Activated CD4-positive, alpha-beta T cell treated with anti-CD3 and anti-CD28 coated beads, Interleukin-2, Interleukin-4, amounts not matched to agents 100 ng/mL and 50 ng/mL, durations not matched to agents 16 hours and 8 hours (primary cell): ENCODE data around the gene RENBP.
A peak's percentile ranks its signal among the peaks of the same experiment; 100 is the strongest.

ENCODE experiments used
- DNase-seq: peaks from one replicate; pipeline ENCODE4 v3.0.0-alpha.2; 2020; ENCODE audit warnings: low spot score

Gene RENBP

DNA sequence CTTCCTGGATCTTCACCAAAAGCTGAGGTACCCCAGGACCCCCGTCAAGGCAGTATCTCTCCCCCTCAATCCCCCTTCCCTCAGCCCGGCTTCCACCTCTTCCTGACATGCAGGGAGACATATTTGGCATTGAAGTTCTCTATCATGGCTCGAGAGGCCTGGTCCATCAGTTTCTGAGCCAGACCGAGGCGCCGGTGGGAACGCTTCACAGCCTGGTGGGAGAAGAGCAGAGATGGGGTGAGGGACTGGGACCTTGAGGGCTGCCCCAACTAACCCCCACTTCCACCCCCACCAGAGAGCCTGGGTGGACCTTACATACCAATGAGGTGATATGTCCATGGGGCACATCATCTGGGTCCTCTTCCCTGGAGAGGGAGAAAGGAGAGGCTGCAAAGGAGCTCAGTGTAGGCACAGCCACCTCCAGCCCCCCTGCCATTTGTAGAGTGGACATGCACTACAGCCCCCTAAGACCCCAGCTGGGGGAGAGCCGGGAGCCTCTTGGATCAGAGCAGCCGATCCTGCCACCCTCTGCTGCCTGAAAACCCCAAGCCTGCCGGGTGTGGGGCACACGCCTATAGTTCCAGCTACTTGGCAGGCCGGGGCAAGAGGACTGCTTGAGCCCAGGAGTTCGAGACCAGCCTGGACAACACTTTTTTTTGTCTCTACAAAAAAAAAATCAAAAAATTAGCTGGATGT, 12.1 kb downstream of the RENBP start:
- DNase-seq = no peak

DNA sequence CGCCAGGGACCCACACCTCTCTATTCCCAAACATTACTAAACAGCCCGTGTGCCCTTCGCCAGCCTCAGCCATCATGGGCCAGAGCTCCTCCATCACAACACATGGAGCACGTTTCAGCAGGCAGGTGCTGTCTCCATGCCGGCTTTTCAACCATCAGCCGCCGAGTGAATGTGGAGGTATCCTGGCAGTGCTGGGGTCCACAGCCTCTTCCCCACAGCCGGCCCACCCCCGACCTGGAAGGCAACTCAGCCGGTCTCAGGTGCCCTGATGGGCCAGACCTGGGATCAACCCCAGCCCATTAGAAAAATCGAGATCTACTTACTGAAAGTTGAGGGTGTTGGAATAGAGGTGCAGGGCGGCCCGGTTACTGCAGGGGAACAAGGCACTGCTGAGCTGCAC, 12.7 kb downstream of the RENBP start:
- DNase-seq = no peak

DNA sequence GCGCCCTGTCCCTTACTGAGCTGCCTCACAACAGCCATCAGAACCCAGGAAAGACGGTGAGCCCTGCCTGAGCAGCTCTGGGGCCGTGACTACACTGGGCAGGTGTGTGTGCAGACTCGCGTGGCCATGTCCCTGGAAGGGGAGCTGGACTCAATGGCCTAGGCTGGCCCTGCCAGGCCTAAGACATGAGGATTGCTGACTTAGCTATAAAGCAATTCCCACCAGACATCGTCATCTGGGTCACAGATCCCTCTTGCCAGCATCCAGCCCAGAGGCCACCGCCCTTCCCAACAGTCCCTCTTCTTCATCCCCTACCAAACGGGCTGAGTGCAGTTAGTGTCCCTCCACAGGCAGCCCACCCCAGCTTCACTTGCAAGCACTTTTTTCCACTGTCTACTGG, 13.3 kb downstream of the RENBP start:
- no peak for DNase-seq

DNA sequence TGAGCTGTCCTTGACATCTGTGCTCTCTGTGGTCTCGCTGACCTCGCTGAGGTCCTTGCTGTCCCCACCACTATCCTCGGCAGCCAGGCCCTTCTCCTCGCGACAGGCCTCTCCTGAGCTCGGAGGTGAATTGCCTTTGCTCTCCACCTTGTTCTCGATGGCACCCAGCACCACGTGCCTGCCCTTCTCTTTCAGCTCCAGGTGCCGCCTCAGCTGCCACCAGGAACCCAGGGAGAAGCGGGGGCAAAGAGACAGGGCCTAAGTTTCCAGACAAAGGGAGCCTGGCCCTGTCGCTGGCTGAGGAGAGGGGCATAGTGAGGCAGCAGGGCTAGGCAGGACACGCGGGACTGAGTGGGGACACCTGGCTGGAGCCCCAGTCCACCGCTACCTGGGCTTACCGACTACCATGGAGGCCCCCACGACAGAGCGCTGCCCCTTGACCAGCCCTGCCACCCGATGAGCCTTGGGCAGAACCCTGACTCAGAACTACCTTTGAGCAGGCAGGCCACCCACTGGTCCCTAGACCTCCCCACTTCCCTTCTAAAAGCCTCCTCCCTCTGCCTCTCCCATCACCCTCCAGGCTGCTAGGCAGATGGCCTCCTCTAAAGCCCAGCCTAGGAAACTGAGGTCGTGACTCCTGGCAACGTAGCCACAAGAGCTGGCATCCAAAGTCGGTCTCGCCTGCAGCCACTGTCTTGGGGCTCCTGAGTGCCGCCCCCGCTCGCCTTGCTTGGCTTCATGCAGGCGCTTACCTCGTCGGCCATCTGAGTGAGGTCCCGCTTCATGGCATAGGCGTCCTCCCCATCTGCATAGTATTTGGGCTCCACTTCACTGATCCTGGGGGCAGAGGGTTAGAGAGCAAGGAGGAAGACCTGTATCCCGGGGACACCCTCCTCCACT, 14.2 kb downstream of the RENBP start:
- no peak for DNase-seq

DNA sequence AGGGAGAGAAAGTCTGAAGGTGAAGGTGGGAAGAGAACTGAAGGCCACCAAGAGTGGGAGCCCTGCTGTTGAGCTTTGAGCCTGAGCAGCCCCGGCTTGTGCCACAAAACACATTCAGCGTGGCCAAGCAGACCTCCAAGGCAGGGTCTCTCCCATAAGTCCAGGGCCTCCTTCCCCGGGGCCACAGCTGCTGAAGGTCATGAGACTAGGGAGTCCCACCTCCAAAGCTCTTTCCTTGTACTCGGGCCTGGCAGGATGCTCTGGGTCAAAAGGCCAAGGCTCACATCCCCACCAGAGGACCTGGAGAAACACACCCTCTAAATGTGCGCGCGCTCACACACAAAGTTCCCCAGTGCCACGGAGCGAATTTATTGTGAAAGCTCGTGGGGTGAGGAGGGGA, 14.9 kb downstream of the RENBP start:
- no peak for DNase-seq

DNA sequence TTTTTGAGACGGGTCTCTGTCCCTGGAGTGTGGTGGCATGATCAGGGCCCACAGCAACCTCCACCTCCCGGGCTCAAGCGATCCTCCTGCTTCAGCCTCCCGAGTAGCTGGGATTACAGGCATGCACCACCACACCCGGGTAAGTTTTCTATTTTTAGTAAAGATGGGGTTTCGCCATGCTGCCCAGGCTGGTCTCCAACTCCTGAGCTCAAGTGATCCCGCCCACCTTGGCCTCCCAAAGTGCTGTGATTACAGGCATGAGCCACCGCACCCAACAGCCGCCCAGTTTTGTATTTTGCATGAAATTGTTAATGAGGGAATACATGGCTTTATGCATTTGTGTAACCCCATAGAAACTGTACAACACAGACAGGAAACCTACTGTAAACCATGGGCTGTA, 15.6 kb downstream of the RENBP start:
- DNase-seq = no peak

DNA sequence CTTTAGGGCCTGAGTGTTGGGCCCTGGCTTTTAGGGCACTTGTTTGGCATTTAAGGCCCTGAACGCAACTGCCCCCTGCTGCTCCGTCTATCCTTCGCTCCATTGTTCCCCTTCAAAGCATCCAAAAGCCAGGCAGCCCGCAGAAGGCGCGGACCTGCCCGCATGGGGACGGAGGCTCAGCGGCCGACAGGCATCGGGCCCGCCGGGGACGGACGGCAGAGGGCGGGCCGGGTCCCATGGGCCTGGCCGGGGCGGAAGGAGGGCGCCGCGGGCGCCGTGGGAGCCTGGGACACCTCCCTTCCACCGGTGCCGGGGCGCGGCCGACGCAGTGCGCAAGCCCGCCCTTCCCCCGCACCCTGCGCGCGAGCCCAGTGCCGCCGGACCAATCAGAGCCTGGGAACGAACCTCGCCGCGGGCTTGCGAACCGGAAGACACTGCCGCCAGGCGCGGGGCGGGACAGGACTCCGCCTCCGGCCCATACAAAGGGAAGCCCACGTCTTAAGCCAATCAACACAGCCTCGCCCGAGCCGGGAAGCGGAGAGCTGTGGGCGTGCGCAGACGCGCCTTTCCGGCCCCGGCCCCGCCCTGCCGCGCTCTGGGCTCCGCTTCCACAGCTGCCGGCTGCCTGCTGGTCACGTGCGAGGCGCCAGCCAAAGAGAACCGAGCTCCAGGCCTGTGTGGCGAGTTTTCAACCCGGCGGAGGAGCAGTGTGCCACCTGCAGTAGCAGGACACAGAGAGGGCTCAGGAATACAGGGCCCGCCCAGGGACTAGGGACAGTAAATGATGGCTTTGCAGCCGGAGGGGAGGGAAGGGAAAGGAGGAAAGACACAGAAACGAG, 16.3 kb downstream of the RENBP start:
- DNase-seq = peak; percentile 98

DNA sequence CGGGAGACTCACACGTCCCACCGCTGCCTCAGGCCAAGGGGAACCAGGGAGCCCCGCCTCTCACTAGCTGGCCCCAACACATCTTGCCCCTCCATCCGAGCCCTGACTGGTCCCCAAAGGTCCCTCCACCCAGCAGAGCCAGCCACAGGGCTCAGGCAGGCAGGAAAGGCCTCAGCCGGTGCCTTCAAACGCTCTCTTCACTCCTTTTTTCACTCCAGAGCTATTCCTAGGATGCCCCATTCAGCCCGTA, 16.8 kb downstream of the RENBP start:
- DNase-seq = no peak

DNA sequence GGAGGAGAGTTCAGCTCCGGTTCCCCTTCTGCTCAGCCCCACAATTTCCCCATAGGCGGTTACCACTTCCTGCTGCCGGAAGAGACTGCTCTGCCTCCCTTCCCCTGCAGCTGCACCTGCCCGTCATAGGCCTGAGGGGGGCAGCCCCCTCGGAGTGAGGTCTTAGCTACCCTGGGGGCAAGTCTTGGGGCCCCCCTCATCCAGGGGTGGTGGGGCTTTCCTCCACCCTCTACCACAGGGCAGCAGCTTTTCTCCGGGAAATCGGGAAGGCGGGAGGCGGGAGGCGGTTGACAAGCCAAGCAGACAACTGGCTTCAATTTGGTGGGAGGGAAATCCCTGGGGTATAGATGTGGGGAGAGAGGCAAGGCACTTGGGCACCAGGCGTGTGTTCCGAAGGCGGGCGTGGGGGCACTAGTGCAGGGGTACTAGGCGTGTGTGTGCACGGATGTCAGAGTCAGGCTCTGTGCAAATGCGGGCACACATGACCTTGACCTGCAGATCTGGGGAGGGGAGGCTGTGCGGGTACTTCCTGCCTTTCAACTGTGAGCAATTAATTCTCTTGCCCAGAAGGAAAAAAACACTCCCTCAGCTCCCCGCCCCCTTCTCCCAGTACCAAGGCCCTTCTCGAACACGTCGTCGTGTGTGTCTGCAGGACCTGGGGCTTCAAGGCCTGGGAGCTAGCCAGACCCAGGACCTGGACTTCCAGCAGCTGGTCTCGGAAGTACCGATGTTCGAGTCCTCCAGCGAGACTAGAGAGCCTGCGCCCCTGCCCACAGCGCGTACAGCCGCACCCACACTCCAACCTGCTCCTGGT, 17.4 kb downstream of the RENBP start:
- DNase-seq = peak; percentile 87

DNA sequence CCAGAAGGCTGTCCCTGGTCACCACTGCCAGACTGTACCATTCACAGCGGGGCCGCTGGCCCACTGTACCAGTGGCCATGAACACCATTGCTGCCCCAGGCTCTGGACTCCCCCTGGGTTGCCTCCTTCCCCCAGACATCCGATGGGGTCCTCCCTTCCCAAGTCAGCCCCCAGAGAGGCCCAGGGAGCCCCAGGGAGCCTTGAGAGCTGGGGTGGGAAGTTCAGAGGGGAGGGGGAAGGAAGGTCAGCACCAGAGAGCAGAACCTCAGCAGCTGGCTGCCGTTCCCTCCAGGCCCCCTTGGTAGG, 17.9 kb downstream of the RENBP start:
- DNase-seq = no peak

DNA sequence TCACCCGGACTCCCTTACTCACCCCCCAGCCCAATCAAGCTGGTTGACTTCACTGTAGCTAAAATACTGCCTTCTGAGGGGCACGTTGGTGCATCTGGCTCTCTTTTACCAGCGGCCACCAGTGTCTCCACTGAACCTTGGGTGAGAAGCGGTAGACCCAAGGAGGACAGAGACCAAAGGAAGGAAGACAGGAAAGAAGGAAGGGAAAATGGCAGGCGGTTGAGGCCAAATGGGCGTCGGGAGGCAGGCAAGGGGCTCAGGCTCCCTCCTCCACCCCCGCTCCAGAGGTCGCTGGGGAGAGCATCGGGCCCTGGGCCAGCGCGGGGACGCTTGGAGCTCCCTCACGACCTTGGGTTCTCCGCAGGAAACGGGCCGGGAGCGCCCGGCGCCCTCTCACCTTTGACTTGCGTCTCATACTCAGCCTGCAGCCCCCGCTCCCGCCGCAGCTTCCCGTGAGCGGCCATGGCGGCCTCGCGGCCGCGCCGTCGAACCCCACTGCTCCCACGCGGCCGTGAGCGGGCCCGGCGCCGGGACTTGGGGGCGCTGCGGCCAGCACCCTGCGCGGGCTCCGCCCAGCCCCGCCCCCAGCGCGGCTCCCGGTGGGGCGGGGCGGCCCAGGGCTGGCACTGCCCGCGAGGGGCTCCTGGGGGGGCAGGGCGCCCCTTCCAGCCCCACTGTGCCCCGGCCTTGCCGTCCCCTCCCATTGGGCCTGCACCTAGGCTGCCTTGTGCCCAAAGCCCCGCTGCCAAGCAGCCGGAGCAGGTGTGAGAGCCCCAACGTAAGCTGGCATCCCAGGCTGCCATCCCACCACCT, 18.5 kb downstream of the RENBP start, which contains the start of gene ARHGAP4:
ARHGAP4 (minus strand) TSS at position 526 of the 813 bp plus-strand sequence; CDS start at position 464, 62 bp downstream.
- DNase-seq = peak; percentile 50

DNA sequence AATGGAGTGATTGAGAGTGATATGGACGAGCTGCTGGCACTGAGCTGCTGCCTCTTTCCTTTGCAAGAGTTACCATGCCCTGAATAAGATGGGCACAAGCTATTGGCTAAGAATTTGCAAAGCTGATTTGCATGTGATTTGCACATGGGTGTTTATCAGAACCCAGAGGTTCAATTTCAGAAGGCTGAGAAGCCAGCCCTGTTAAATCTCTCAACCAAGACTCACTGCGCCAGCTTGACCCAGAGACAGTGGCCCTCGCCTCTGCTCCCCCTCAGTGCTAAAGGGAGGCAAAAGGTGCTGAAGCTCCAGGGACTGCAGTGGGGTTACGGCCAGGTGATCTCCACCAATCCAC, 19.1 kb downstream of the RENBP start:
- DNase-seq = peak; percentile 39

DNA sequence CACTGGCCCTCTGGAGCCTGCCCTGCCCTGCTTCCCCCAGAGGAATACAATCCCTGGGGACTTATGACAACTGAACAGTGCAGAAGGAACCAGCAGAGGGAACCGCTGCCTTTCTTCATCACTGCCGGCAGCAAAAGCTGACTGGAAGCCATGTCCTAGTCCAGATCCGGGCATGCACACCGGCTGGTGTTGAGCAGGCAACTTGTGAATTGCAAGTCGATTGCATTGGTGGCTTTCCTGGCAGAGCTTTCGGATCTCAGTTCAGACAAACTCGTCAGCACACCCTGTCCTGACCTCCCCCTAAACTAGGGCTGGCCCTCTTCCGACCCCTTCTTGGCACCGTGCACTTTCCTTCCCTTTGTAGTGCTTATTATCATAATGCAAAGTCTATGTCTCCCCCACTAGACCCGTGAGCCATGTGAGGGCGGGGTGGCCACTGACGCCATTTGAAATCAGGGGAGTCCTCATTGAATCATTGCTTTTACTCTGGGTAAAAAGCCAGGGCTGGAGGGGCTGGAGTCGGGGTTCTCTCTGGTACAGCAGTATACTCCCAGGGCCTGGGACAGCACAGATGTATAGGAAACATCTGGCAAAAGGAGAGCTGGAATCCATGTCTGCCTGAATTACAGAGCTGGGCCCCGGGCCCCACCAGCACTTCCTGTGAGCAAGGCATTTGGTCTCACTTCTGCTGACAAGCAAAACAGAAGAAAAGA, 20.1 kb downstream of the RENBP start:
- peak; percentile 46 for DNase-seq

DNA sequence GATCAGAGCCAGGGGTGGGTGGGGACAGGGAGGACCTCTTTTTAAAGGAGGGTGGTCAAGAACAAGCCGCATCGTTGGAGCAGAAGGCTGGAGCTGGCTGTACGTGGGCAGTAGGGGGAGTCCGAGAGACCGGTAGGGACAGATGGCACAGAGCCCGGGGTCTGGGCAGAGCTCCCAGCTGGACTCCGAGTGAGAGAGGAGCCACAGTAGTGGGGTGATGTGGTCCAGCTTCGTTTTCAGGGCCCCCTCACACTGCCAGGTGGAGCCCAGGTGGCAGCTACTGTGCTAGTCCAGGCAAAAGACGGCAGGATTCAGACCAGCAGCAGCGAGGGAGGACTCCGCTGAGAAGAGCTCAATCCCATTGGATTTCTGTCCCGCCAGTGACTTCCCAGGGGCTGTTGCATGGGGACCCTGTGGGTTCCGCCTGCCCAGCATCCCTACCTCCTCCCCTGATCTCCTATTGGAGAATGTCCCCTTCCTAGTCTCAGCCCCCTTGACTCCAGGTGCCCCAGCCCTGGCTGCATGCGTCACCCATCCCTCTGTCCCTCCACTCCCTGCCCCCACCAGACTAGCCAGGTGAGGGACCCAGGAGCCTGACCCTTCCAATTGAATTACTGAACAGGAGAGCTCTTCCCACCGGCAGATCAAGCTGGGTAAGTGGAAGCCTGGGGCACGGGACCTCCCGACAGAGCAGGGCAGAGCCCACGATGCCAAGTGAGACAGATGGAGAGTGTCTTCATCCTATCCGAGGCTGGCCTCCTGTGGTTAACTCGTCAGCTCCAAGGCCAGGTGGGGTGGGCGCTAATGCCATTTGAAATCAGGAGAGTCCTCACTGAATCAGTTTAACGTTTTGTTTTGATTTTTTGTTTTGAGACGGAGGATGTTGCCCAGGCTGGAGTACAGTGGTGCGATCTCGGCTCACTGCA, 21.2 kb downstream of the RENBP start:
- no peak for DNase-seq

DNA sequence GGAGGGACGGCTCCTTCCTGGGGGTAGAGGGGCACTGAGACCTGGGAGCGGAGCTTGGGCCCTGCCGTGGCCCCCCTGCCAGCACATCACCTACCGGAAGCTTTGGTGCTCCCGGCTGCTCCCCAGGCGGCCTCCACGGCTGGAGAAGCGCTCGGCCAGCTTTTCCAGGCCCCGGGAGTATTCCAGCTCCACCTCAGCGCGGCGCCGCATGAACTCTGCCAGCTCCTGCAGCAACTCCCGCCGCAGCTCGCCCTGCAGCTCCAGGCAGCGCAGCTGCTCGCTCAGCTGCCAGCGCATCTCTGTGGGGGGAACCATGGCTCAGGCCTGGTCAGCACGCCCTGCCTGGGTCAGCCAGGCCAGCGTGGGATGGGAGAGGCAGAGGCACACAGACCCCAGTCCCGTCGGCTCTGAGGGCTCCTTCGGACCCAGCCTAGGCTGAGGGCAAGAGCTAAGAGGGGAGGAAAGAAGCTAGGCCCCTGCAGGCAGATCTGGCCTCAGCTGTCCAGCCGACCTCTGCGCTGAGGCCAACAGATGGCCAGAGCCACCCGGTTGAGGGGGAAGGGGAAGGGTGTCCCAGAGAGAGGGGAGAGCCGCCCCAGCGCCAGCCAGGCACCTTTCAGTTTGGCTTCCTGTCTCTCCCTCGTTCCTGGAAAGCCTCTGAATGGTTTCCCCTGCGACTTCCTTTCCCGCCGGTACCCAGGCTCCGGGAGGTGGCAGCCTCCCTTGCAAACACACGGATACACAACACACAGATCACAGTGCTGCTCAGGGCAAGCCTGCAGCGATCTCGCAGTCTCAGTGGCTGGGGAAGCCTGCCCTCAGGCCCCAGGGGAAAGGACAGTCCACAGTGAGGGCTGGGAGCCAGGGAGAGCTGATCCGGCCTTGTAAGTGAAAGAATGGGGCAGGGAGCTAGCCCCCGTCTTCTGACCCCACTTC, 22.7 kb downstream of the RENBP start:
- no peak for DNase-seq

DNA sequence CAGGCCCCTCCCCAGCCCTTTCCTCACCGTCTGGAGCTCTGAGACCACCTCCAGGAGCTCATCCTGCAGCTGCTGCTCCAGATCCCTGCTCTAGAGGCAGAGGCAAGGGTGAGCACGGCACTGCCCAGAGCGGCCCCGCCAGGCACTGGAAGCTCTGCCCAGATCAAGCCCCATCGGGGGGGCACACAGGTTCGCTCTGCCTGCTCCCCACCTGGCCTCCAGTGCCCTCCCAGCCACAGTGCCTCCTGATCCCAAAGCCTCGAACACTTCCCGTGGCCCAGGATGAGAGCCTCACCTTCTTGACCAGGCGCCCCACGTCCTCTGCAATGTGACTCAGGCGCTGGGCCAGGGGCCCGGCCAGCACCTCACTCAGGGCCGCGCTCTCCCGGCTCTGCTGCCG, 23.4 kb downstream of the RENBP start:
- DNase-seq = no peak

DNA sequence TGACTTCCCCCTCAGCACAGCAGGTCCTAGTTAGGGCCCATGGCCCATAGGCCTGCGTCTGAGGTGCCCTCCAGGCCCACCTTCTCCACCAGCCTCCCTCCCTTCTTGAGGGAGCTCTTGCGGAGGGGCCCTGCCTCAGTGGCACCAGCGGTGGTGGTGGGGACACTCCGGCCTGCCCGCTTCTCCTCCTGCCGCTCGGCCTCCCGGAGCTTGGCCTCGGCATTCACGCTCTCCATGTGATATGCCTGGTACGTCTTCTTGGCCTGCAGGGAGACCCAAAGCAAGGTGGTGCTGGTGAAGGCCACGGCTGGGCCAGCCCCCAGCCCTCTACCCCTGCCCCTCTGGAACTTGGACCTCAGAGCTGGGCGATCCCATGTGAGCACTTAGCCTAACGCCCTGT, 23.9 kb downstream of the RENBP start:
- DNase-seq = no peak

DNA sequence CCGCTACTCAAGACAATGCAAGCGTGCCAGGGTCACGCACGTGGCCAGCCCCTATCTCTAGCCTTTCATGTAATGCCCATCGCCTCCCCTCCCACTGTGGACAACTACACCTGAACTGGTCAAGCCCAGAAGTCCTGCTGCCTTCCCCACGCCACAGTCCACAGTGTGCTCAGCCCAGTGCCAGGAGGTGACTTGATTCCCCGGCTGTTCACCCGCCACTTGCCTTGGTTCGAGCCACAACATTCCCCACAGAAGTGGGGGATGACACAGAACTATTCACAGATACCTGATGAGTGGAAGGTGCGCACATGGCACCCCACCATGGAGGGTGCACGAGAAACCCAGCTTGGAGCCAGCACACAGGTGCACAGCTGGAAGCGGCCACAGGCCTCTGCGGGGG, 25.2 kb downstream of the RENBP start:
- no peak for DNase-seq
